ENCODE measurements around the gene KIAA1586.

GRCh38 chr6:57074383-57074782 lies 27.9 kb downstream of the KIAA1586 start:
- TF ChIP-seq POLR2A (IDR thresholded peaks at IDR 0.05) (no peak), CTCF (IDR thresholded peaks at IDR 0.05) (no peak)

Measured in body of pancreas (tissue), 4 donors.